Stimulated activated CD8-positive, alpha-beta memory T cell treated with anti-CD3 and anti-CD28 coated beads, Interleukin-12 subunit alpha, Interleukin-12 subunit beta, amount 100 ng/mL, for 24 hours (primary cell): ENCODE measurements around the gene EPC2.
A peak's percentile ranks its signal among the peaks of the same experiment; 100 is the strongest.

ENCODE experiments used
- DNase-seq: peaks from one replicate; pipeline ENCODE4 v3.0.0-alpha.2; 2020; ENCODE audit errors: extremely low read depth

EPC2 gene

DNA sequence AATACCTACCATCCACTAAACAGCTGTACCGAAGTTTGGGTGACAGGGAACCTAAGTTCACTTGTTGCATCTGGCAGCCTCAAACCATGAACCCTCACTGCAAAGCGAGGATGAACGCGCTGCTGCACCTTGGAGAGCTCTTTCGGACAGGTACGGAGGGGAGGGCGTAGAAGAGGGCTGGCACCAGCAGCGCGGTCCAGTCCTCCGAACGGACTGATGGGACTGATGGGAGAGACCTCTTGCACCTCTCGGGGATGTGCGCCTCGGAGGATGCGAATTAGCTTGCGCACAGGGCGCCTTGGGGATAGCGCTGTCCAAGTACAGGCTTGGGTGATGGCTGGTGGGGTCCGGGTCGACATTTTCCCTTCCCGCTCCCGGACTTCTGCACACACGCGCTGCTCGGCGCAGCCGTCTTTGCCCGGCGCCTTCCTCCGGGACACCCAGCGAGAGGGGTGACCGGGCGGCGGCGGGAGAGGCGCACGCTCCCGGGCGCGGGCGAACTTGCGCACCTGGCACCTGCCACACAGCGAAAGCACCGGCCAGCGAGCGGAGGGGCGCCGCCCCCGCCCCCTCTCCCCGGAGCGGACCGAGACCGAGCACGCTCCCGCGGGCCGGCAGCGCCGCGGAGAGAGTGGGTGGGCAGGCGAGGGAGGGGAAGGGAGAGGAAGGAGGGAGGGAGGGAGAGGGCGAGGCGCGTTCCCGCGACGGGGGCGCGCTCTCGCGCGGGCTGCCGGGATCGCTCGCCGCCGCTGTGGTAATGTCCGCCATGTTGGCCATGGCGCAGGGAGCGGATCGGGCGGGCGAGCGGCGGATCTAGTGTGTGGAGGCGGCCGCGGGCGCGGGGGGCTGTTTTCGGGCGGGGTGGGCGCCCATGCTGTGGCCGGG, at the start of gene EPC2:
Gene EPC2 (plus strand): TSS at position 754 of the 885 bp plus-strand sequence. CDS start 267 bp downstream, outside the sequence.
- DNase-seq = peak; percentile 70

DNA sequence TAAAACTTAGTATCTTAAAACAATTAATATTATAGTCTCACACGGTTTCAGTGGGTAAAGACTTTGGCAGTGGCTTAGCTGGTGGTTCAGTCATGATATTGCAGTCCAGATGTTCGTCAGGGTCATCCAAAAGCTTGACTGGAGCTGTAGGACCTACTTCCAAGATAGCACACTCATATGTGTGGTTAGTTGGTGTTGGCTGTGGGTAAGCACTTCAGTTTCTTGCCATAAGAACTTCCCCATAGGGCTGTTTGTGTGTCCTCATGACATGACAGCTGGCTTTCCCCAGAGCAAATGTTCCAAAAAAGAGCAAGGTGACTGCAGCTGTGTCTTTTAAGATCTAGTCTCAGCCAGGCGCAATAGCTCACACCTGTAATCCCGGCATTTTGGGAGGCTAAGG, 48.5 kb upstream of the EPC2 start:
- no peak for DNase-seq

DNA sequence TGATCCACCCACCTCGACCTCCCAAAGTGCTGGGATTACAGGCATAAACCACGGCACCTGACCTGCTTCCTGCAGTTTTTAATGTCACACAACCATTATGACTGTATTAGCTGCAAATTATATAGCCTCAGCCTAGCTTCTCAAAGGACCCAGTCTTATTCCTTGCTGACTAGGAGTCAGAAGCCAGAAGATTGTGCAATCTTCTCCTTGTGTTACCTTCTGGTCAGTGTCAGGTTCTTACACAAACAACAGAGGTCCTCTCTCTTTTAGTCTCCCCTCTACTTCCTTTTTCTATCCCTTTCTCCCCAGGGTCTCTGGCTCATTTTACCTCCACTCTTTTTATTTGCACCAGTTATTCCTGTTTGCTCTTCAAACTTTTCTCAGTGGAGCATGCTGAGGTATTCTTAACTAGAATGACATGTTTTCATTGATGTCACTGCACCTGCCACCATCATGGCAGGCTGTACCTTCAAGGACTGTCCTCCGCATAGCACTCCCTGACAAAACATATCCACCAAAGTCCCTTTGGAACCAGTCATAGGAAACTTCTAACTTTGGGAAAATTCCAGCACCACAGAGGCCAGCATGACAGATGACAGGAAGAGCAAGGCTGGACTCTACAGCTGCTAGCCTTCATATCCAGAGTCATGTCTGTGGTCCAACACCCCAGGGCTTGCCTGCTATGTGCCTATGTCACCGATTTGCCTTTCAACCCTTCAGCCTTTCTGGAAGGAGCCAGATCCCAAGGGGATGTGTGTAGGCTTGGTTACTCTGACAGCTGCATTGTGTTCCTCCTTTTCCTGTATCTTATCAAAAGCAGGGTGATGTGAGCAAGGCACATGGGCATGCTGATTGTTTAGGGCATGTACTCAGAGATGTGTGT, 45.2 kb upstream of the EPC2 start:
- no peak for DNase-seq

GRCh38 chr2:148602885-148603561, 41.5 kb upstream of the EPC2 start:
- DNase-seq = no peak

DNA sequence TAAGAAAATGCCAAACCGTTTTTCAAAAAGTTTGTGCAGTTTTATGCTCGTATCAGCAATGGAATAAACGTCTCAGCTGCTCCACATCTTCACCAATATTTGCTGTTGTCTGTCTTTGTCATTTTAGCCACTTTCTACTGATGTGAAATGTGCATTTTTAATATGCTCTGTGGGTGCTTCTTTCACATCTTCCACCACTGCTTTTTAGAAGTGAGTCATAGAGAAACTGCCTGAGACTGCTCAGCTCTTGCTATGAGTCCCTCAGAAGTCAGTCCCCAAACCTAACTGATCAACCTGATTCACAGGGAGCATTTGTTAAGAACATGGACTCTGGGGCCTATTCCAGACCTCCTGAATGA, 41.0 kb upstream of the EPC2 start:
- no peak for DNase-seq

GRCh38 chr2:148604927-148605326, 39.6 kb upstream of the EPC2 start:
- DNase-seq = no peak

GRCh38 chr2:148607566-148607965, 37.0 kb upstream of the EPC2 start:
- no peak for DNase-seq

DNA sequence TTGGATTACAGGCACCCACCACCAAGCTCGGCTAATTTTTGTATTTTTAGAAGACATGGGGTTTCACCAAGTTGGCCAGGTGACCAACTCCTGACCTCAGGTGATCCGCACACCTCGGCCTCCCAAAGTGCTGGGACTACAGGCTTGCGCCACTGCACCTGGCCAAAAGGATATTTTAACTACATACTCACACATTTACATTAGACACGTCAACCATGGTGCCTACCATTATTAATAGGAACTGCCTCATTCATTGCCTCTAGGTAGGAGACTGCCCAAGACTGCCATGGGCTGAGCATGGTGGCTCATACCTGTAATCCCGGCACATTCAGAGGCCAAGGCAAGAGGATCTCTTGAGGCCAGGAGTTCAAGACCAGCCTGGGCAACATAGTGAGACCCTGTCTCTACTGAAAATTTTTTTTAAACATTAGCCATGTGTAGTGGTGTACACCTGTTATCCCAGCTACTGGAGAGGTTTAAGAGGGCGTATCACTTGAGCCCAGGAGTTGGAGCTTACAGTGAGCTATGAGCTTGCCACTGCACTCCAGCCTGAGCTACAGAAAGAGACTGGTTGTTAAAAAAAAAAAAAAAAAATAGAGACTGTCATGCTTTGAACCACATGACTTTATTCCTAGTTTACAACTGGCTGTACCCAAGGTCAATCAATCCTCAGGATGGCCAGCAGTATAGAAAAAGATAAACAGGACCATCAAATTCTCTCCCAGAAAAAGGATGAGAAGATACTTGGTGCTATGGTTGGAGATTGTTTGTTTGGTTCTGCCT, 31.1 kb upstream of the EPC2 start:
- DNase-seq = no peak

- DNase-seq = no peak
Measured at GRCh38 chr2:148614014-148614321, 30.6 kb upstream of the EPC2 start.

DNA sequence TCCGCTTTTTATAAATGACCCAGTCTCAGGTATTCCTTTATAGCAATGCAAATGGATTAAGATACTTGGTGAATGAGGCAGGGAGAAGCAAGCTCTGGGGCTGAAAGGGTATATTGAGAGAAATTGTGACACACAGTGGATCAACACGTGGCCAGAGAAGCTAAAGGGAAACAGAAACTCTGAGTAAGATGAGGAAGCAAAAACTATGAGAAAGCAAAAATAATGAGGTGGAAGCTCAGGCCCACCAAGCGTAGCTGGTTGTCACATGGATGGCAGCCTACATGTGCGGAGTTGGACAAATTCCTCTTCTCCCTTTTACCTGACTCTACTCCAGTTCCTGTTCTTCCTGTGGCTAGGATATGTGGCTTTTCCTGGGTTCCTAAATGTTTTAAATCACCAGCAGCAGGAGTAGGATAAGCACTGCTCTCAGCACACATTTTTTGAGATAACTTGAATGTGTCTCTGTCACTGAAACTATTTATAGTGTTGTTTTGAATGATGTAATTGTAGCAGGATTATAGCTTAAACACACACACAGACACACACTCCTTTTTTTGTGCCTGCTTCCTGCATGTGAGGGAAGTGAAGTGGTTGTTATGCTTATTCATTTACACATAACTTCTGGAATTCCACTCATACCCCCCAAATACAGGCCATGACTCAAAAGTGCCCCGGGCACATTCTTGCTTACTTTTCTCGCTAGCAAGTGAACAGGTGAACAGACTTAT, 30.1 kb upstream of the EPC2 start:
- no peak for DNase-seq

DNA sequence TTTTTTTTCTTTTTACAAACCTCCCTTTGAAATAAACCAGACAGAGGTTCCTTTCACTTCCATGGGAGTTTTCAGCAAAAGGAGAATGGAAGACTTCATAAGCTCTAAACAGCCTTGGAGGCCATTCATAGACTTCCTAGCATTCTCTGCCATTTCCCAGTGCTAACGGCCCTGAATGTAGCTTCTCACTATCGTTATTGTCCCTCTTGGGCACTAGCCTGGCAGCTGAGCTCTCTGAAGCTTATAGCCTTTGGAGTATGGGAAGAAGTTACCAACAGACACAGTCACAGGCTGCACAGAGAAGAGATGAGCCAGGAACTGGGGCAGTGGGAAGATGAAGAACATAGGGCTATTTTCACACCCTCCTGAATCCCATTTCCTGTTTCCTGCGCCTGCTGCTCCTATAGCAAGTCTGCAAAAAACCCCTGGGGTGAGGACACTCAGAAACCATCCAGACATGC, 29.1 kb upstream of the EPC2 start:
- DNase-seq = no peak

DNA sequence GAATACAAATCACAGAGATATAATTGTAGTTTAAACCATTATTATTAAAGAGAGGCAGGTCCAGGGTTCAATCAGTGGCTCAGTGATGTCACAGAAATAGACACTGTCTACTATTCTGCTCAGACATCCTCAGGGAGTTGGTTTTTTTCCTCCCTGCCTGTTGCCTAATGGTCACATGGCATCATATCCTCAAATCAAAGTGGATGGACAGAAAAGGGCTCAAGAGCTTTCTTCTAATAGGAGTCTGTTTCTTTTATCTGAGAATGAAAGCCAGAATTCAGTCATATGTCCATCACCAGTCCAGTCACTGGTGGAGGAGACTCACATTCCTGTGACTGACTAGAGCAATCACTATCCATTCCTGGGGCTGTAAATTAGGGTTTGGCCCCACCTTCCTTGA, 27.9 kb upstream of the EPC2 start:
- DNase-seq = no peak

- DNase-seq = no peak
Measured at GRCh38 chr2:148617219-148617618, 27.3 kb upstream of the EPC2 start.

GRCh38 chr2:148619560-148620195, 24.9 kb upstream of the EPC2 start:
- no peak for DNase-seq

- DNase-seq = no peak
Measured at GRCh38 chr2:148622366-148622765, 22.2 kb upstream of the EPC2 start.

DNA sequence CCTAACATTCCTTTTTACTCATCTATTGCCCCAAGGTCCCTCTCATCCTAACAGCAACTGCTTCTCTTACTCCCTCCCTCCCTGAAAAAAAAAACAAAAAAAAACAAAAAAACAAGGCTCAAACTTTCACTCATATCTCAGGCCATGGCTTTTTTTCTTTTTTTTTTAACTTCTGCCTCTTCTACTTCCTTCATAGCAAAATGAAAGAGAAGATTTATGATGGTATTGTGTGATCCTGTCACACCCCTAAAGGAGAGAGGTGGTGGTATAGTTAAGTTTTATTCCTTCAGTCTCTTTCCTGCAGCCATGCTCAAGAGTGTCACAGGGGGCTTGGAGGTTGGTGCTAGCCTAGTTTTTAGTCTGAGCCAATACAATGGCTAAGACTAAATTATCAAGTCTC, 21.5 kb upstream of the EPC2 start:
- no peak for DNase-seq

- DNase-seq = no peak
Measured at GRCh38 chr2:148627224-148627623, 17.3 kb upstream of the EPC2 start.

- DNase-seq = no peak
Measured at GRCh38 chr2:148634749-148635148, 9.8 kb upstream of the EPC2 start.

GRCh38 chr2:148638543-148638942, 6.0 kb upstream of the EPC2 start:
- no peak for DNase-seq

GRCh38 chr2:148640767-148641166, 3.8 kb upstream of the EPC2 start:
- DNase-seq = no peak
